HepG2 (cell line): ENCODE measurements around the gene GLRA1. TPM values are rescaled to one million over a fixed set of nuclear protein-coding genes. Genes with fewer than 3 reads are reported as not detected.

Source experiments
- ATAC-seq: fragments of 200-7000 bp; cut with Tn5 transposase; 3 replicates; pipeline ENCODE4 v1.9.1; 2020; ENCODE audit warnings: mild to moderate bottlenecking, moderate library complexity
- BruUV-seq: library from RNA; stranded (reverse); fragments of 400-500 nt; replicated peaks from 2 replicates; lab custom pipeline; 2021; lab: Mats Ljungman, UMichigan
- CTCF ChIA-PET: fragments of 300-600 bp; formaldehyde crosslinking; extraction: SDS; loops from one replicate; lab custom pipeline; 2021; ENCODE audit warnings: low total read pairs, inconsistent platforms, low intra/inter-chr PET ratio; lab: Yijun Ruan, JAX
- POLR2A ChIA-PET: fragments of 350-600 bp; sonication (Branson Sonifier 250); formaldehyde crosslinking; loops from one replicate; lab custom pipeline; 2020; ENCODE audit warnings: antibody characterized with exemption, inconsistent platforms; lab: Yijun Ruan, JAX
- DNase-seq: peaks from one replicate; pipeline ENCODE4 v3.0.0-alpha.2; 2015; ENCODE audit warnings: low spot score
- FAIRE-seq: peaks from 3 replicates; lab custom pipeline; 2011; peaks lifted over from hg19 to GRCh38; lab: Jason Lieb, UNC
- H2AFZ ChIP-seq: one replicate; pipeline ENCODE4 v1.6.1; 2011; ENCODE audit warnings: low read length, inconsistent platforms
- H3K27ac ChIP-seq: fragments of 300-600 bp; 3 replicates; pipeline ENCODE4 v1.8.0; 2011; ENCODE audit warnings: mixed run types, mild to moderate bottlenecking, mixed read lengths, low read length, inconsistent platforms; ENCODE audit not compliant: insufficient read depth; ENCODE audit errors: extremely low read length
- H3K27me3 ChIP-seq, 2 experiments: fragments of 200-600 bp in 1 of 2; 2 replicates in 1 of 2; 3 replicates in 1 of 2; pipeline versions ENCODE4 v1.6.0 to v1.8.0; 2011; ENCODE audit warnings: low read length in 2 of 2, mild to moderate bottlenecking in 2 of 2, moderate library complexity in 2 of 2, inconsistent platforms in 1 of 2; ENCODE audit not compliant: insufficient read depth in 2 of 2, control insufficient read depth in 1 of 2
- H3K36me3 ChIP-seq, 2 experiments: fragments of 200-600 bp in 1 of 2; replicated peaks in 1 of 2; 2 replicates in 1 of 2; 3 replicates in 1 of 2; pipeline versions ENCODE4 v1.5.1 to v1.8.0; 2011; ENCODE audit warnings: low read length in 2 of 2, inconsistent platforms in 1 of 2; ENCODE audit not compliant: insufficient read depth in 2 of 2, control insufficient read depth in 1 of 2
- H3K4me1 ChIP-seq: 2 replicates; pipeline ENCODE4 v1.5.1; 2012; ENCODE audit warnings: low read length, inconsistent platforms; ENCODE audit not compliant: insufficient read depth
- H3K4me2 ChIP-seq: 2 replicates; pipeline ENCODE4 v1.6.0; 2011; ENCODE audit warnings: low read depth, low read length, inconsistent platforms
- H3K4me3 ChIP-seq, 3 experiments: fragments of 200-600 bp in 1 of 3; sonication (generic), shearing (Covaris generic) in 1 of 3; replicated peaks in 1 of 3; 2 replicates each; pipeline ENCODE4 v1.5.1; 2011 to 2016; ENCODE audit warnings: low read length in 3 of 3, inconsistent platforms in 2 of 3, low read depth in 2 of 3, mild to moderate bottlenecking in 2 of 3, control low read depth in 1 of 3, mixed read lengths in 1 of 3; ENCODE audit not compliant: insufficient read depth in 1 of 3
- H3K79me2 ChIP-seq: one replicate; pipeline ENCODE4 v1.6.1; 2011; ENCODE audit warnings: low read length, inconsistent platforms; ENCODE audit not compliant: insufficient read depth
- H3K9ac ChIP-seq: 2 replicates; pipeline ENCODE4 v1.6.0; 2011; ENCODE audit warnings: mild to moderate bottlenecking, low read depth, low read length, inconsistent platforms; ENCODE audit not compliant: insufficient read depth
- H3K9me3 ChIP-seq: 2 replicates; pipeline ENCODE4 v1.5.1; 2012; ENCODE audit warnings: mild to moderate bottlenecking, low read length
- H4K20me1 ChIP-seq: 2 replicates; pipeline ENCODE4 v1.6.0; 2011; ENCODE audit warnings: inconsistent platforms, mild to moderate bottlenecking, low read length, moderate library complexity; ENCODE audit not compliant: insufficient read depth
- ATRX ChIP-seq: sonication (generic); formaldehyde crosslinking; IDR thresholded peaks from 2 replicates; pipeline ENCODE4 v1.4.0; 2020; ENCODE audit warnings: missing genetic modification reagents, borderline replicate concordance
- ELF3 ChIP-seq: IDR thresholded peaks from 2 replicates; pipeline ENCODE4 v1.6.1; 2016; ENCODE audit warnings: missing genetic modification reagents, missing compliant biosample characterization
- FOXP1 ChIP-seq, 2 experiments: fragments of 450-650 bp in 1 of 2; IDR thresholded peaks; 2 replicates each; pipeline ENCODE4 v1.6.1; 2017 to 2018; ENCODE audit warnings: antibody characterized with exemption in 1 of 2
- HOXA3 ChIP-seq: sonication (generic); formaldehyde crosslinking; IDR thresholded peaks from 2 replicates; pipeline ENCODE4 v1.5.0; 2020; ENCODE audit warnings: missing genetic modification reagents
- KLF6 ChIP-seq: IDR thresholded peaks from 2 replicates; pipeline ENCODE4 v1.8.0; 2016; ENCODE audit warnings: missing biosample characterization, missing genetic modification reagents
- MZF1 ChIP-seq: sonication (generic); formaldehyde crosslinking; IDR thresholded peaks from 2 replicates; pipeline ENCODE4 v1.8.1; 2023; ENCODE audit warnings: mild to moderate bottlenecking, missing genetic modification reagents, borderline replicate concordance
- RAD21 ChIP-seq: fragments of 450-650 bp; formaldehyde crosslinking; IDR thresholded peaks from 2 replicates; pipeline ENCODE4 v1.5.0; 2020; ENCODE audit warnings: mild to moderate bottlenecking
- SOX13 ChIP-seq, 3 experiments: fragments of 450-650 bp in 1 of 3; sonication (generic) in 1 of 3; formaldehyde crosslinking in 1 of 3; IDR thresholded peaks in 2 of 3; conservative IDR thresholded peaks in 1 of 3; 2 replicates each; pipeline versions ENCODE4 v1.5.0 to v1.6.1; 2016 to 2020; ENCODE audit warnings: antibody characterized with exemption in 1 of 3, mild to moderate bottlenecking in 1 of 3, missing compliant biosample characterization in 1 of 3, missing genetic modification reagents in 1 of 3, moderate library complexity in 1 of 3
- STAT5B ChIP-seq: sonication (generic); formaldehyde crosslinking; IDR thresholded peaks from 2 replicates; pipeline ENCODE4 v1.4.0; 2020; ENCODE audit warnings: missing genetic modification reagents
- U2AF2 ChIP-seq: fragments of 200-400 bp; formaldehyde crosslinking; IDR thresholded peaks from 2 replicates; pipeline ENCODE4 v1.6.1; 2017; ENCODE audit warnings: low read depth, mild to moderate bottlenecking, low read length
- ZBTB38 ChIP-seq: sonication (generic); formaldehyde crosslinking; IDR thresholded peaks from 2 replicates; pipeline ENCODE4 v1.5.1; 2020; ENCODE audit warnings: mild to moderate bottlenecking, missing genetic modification reagents
- ZNF10 ChIP-seq: sonication (generic); formaldehyde crosslinking; IDR thresholded peaks from 2 replicates; pipeline ENCODE4 v1.4.0; 2020; ENCODE audit warnings: mild to moderate bottlenecking, low read depth, missing genetic modification reagents, borderline replicate concordance
- ZNF143 ChIP-seq: sonication (generic); formaldehyde crosslinking; IDR thresholded peaks from 2 replicates; pipeline ENCODE4 v1.4.0; 2020; ENCODE audit warnings: missing genetic modification reagents
- ZNF253 ChIP-seq: sonication (generic); formaldehyde crosslinking; IDR thresholded peaks from 2 replicates; pipeline ENCODE4 v1.8.0; 2022; ENCODE audit warnings: mild to moderate bottlenecking, missing genetic modification reagents, borderline replicate concordance
- ZNF557 ChIP-seq: sonication (generic); formaldehyde crosslinking; IDR thresholded peaks from 2 replicates; pipeline ENCODE4 v1.4.0; 2020; ENCODE audit warnings: missing genetic modification reagents
- ZNF615 ChIP-seq: sonication (generic); formaldehyde crosslinking; IDR thresholded peaks from 2 replicates; pipeline ENCODE4 v1.5.0; 2020; ENCODE audit warnings: mild to moderate bottlenecking, missing genetic modification reagents, borderline replicate concordance
- ZNF672 ChIP-seq: sonication (generic); formaldehyde crosslinking; IDR thresholded peaks from 2 replicates; pipeline ENCODE4 v1.8.1; 2022; ENCODE audit warnings: missing genetic modification reagents
- WGBS: methylation state at CpG from one replicate; pipeline ENCODE4 v1.1.6; 2017; ENCODE audit warnings: low lambda C conversion rate; 5-methylcytosine and 5-hydroxymethylcytosine counted together
- in situ Hi-C: cut with HindIII; loops from 2 replicates; pipeline ENCODE4 v1.10.0; 2017; ENCODE audit warnings: low pct_unique_long_range_greater_than_20kb; ENCODE audit not compliant: extremely low pct_ligation_motif_present
- intact Hi-C: fragments of 100-400 bp; cut with micrococcal nuclease; formaldehyde crosslinking; loops from one replicate; pipeline ENCODE4 v1.10.0; 2022; ENCODE audit not compliant: unreplicated experiment
- polyA plus RNA-seq, 8 experiments: library from polyadenylated mRNA; depleted of rRNA in 3 of 8; stranded (reverse) in 7 of 8; unstranded in 1 of 8; fragments of >200 nt; fragmentation: Illumina TruSeq in 4 of 8; extraction: Trizol in 4 of 8; gene quantifications; 2 replicates each; pipeline versions ENCODE4 v1.2.1 to v1.2.3, GENCODE V29; 2011 to 2016; ENCODE audit warnings: low read depth in 4 of 8, missing spikeins in 1 of 8, mixed read lengths in 1 of 8; ENCODE audit not compliant: insufficient read depth in 1 of 8
- total RNA-seq, 5 experiments: library from RNA; depleted of rRNA; stranded (reverse); fragments of >200 nt; fragmentation: Illumina TruSeq; extraction: Trizol; gene quantifications; 2 replicates each; pipeline ENCODE4 v1.2.3, GENCODE V29; 2016; ENCODE audit warnings: low read depth in 1 of 5
- TF ChIP-seq, protein P1 (sequence below): sonication (generic); formaldehyde crosslinking; IDR thresholded peaks from 2 replicates; pipeline ENCODE4 v1.5.1; 2020; ENCODE audit warnings: missing genetic modification reagents, mild to moderate bottlenecking, borderline replicate concordance
- TF ChIP-seq, protein P2 (sequence below), 2 experiments: IDR thresholded peaks; 2 replicates each; pipeline ENCODE4 v1.6.1; 2011 to 2012; ENCODE audit warnings: low read length in 2 of 2, borderline replicate concordance in 1 of 2, low read depth in 1 of 2, mild to moderate bottlenecking in 1 of 2, moderate library complexity in 1 of 2

GLRA1 gene
- total and polyA plus RNA-seq, 2 of the 13 experiments (the other 11 are each of a cell fraction or from before 2014, with no cell fraction given), result not detected

DNA sequence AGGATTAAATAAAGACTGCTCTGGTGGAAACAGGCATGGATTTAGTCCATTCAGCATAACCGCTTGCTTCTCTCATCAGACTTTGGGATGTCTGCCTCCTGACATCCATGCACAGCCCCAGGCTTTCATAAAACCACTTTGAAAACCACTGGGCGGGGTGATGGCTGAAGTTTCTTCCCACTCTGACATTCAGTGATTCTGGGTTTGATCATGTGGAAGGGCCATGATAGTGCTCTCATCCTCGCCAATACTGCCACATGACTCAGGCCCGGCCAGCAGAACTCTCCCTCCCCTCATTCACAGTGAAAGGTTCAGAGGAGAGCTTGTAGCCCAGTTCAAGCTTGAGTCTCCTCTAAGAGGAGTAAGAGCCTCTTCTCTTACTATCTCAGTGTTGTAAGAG is 29.6 kb upstream of the GLRA1 start (continued):
- no peak for TF ChIP-seq SOX13 (IDR thresholded peaks at IDR 0.05)
- TF ChIP-seq SOX13 (CRISPR knock-in tag; conservative IDR thresholded peaks at IDR 0.05 in 1 of 2, IDR thresholded peaks at IDR 0.05 in 1 of 2), result no peak
- TF ChIP-seq RAD21 (CRISPR knock-in tag), result no peak

DNA sequence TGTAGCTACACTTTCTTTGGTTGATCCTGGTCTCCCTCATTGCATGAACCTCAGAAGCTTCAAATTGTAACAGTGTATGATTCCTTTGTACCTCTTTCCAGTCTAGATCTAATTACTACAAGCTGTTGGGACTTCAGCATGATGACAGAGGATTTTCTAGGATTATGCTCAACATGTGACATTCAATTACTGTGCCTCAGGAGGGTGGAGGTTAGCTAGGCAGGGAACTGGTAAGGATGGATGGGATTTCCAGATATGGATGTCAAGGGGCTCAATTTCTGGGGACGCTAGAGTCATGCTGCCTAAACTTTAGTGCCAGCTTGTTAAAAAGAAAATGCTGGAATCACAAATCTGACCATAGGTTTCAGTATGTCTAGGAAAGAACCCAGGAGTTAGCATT is 29.2 kb upstream of the GLRA1 start:
- FAIRE-seq (no peak), ATAC-seq (no peak), DNase-seq (no peak)
- BruUV-seq, result no TSS peak
- H3K4me1 ChIP-seq, result no peaks in the 10 kb centered on the region
- CTCF ChIA-PET, result no interaction called here
- no peak overlapping the region for H3K4me2 ChIP-seq
- POLR2A ChIA-PET, result no interaction called here
- in situ Hi-C loops, result no loop called here
- no peaks in the 10 kb centered on the region for H3K36me3 ChIP-seq
- no peak overlapping the region for H3K4me3 ChIP-seq
- no peak overlapping the region for H3K27ac ChIP-seq
- H2AFZ ChIP-seq, result no peak overlapping the region
- TF ChIP-seq KLF6 (CRISPR knock-in tag) (no peak), U2AF2 (no peak), ZNF10 (CRISPR knock-in tag) (no peak), FOXP1 (IDR thresholded peaks at IDR 0.05) (no peak), FOXP1 (CRISPR knock-in tag; IDR thresholded peaks at IDR 0.05) (no peak), STAT5B (CRISPR knock-in tag) (no peak), ZBTB38 (no peak), ZNF253 (no peak), HOXA3 (CRISPR knock-in tag) (no peak), ZNF143 (CRISPR knock-in tag) (no peak), ZNF672 (no peak), ATRX (CRISPR knock-in tag) (no peak), ELF3 (CRISPR knock-in tag) (no peak), ZNF557 (CRISPR knock-in tag) (no peak), MZF1 (CRISPR knock-in tag) (no peak), ZNF615 (CRISPR knock-in tag) (no peak)
- TF ChIP-seq, protein P1, sequence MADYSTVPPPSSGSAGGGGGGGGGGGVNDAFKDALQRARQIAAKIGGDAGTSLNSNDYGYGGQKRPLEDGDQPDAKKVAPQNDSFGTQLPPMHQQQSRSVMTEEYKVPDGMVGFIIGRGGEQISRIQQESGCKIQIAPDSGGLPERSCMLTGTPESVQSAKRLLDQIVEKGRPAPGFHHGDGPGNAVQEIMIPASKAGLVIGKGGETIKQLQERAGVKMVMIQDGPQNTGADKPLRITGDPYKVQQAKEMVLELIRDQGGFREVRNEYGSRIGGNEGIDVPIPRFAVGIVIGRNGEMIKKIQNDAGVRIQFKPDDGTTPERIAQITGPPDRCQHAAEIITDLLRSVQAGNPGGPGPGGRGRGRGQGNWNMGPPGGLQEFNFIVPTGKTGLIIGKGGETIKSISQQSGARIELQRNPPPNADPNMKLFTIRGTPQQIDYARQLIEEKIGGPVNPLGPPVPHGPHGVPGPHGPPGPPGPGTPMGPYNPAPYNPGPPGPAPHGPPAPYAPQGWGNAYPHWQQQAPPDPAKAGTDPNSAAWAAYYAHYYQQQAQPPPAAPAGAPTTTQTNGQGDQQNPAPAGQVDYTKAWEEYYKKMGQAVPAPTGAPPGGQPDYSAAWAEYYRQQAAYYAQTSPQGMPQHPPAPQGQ, result no peak
- TF ChIP-seq, protein P2, sequence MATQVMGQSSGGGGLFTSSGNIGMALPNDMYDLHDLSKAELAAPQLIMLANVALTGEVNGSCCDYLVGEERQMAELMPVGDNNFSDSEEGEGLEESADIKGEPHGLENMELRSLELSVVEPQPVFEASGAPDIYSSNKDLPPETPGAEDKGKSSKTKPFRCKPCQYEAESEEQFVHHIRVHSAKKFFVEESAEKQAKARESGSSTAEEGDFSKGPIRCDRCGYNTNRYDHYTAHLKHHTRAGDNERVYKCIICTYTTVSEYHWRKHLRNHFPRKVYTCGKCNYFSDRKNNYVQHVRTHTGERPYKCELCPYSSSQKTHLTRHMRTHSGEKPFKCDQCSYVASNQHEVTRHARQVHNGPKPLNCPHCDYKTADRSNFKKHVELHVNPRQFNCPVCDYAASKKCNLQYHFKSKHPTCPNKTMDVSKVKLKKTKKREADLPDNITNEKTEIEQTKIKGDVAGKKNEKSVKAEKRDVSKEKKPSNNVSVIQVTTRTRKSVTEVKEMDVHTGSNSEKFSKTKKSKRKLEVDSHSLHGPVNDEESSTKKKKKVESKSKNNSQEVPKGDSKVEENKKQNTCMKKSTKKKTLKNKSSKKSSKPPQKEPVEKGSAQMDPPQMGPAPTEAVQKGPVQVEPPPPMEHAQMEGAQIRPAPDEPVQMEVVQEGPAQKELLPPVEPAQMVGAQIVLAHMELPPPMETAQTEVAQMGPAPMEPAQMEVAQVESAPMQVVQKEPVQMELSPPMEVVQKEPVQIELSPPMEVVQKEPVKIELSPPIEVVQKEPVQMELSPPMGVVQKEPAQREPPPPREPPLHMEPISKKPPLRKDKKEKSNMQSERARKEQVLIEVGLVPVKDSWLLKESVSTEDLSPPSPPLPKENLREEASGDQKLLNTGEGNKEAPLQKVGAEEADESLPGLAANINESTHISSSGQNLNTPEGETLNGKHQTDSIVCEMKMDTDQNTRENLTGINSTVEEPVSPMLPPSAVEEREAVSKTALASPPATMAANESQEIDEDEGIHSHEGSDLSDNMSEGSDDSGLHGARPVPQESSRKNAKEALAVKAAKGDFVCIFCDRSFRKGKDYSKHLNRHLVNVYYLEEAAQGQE (IDR thresholded peaks at IDR 0.05; ENCODE audit: borderline replicate concordance in 1 of 2, low read depth in 1 of 2, low read length in 2 of 2), result no peak
- no peaks in the 10 kb centered on the region for H3K9me3 ChIP-seq
- H3K79me2 ChIP-seq, result no peaks in the 10 kb centered on the region
- no peaks in the 10 kb centered on the region for H4K20me1 ChIP-seq
- WGBS, result 11% methylated on average over 1 of the region's 1 CpG
- no peaks in the 10 kb centered on the region for H3K27me3 ChIP-seq
- H3K9ac ChIP-seq, result no peak overlapping the region
- intact Hi-C loops, result no loop called here
